ENCODE measurements around the gene CD109. TPM values are rescaled to one million over a fixed set of nuclear protein-coding genes. Genes with fewer than 3 reads are reported as not detected.

CD109 gene
- total RNA-seq, 2 experiments from 2014 or later, result 12.2 to 12.4 TPM

- H3K9me3 Mint-ChIP-seq, result no peaks in the 10 kb centered on the region
- no peaks in the 10 kb centered on the region for H3K27me3 Mint-ChIP-seq
- H3K27ac Mint-ChIP-seq, result no peak overlapping the region
- H3K36me3 Mint-ChIP-seq, result peaks cover 10% of the 10 kb centered on the region
- H3K4me3 Mint-ChIP-seq, result no peak overlapping the region
- peaks cover 20% of the 10 kb centered on the region for H3K4me1 Mint-ChIP-seq
- DNase-seq, result no peak
Observed at GRCh38 chr6:73731285-73731684, 35.3 kb downstream of the CD109 start.

- Mint-ChIP-seq H3K4me3 (no peak overlapping the region), H3K36me3 (peaks cover 10% of the 10 kb centered on the region), H3K27ac (no peak overlapping the region), H3K27me3 (no peaks in the 10 kb centered on the region), H3K9me3 (no peaks in the 10 kb centered on the region), H3K4me1 (peaks cover 14% of the 10 kb centered on the region)
- peak; percentile 70 for DNase-seq
Observed at GRCh38 chr6:73732845-73733675, 37.1 kb downstream of the CD109 start.

GRCh38 chr6:73733791-73734190, 37.8 kb downstream of the CD109 start:
- Mint-ChIP-seq H3K9me3 (no peaks in the 10 kb centered on the region), H3K36me3 (peaks cover 7% of the 10 kb centered on the region), H3K4me3 (no peak overlapping the region), H3K4me1 (peaks cover 10% of the 10 kb centered on the region), H3K27me3 (no peaks in the 10 kb centered on the region), H3K27ac (no peak overlapping the region)
- no peak for DNase-seq

GRCh38 chr6:73734832-73735453, 38.9 kb downstream of the CD109 start:
- H3K27ac Mint-ChIP-seq, result no peak overlapping the region
- no peaks in the 10 kb centered on the region for H3K9me3 Mint-ChIP-seq
- H3K4me3 Mint-ChIP-seq, result no peak overlapping the region
- no peaks in the 10 kb centered on the region for H3K27me3 Mint-ChIP-seq
- peaks cover 5% of the 10 kb centered on the region for H3K36me3 Mint-ChIP-seq
- H3K4me1 Mint-ChIP-seq, result peaks cover 6% of the 10 kb centered on the region
- no peak for DNase-seq

- Mint-ChIP-seq H3K36me3 (peaks cover 2% of the 10 kb centered on the region), H3K4me1 (no peaks in the 10 kb centered on the region), H3K9me3 (no peaks in the 10 kb centered on the region), H3K4me3 (no peak overlapping the region), H3K27me3 (no peaks in the 10 kb centered on the region), H3K27ac (no peak overlapping the region)
- no peak for DNase-seq
Observed at GRCh38 chr6:73738367-73739028, 42.5 kb downstream of the CD109 start.

GRCh38 chr6:73739096-73739495, 43.1 kb downstream of the CD109 start:
- H3K36me3 Mint-ChIP-seq, result peaks cover 2% of the 10 kb centered on the region
- no peaks in the 10 kb centered on the region for H3K9me3 Mint-ChIP-seq
- H3K4me3 Mint-ChIP-seq, result no peak overlapping the region
- no peaks in the 10 kb centered on the region for H3K27me3 Mint-ChIP-seq
- no peak overlapping the region for H3K27ac Mint-ChIP-seq
- no peak for DNase-seq
- no peaks in the 10 kb centered on the region for H3K4me1 Mint-ChIP-seq

- Mint-ChIP-seq H3K27ac (no peak overlapping the region), H3K36me3 (no peaks in the 10 kb centered on the region), H3K27me3 (no peaks in the 10 kb centered on the region), H3K9me3 (no peaks in the 10 kb centered on the region), H3K4me3 (no peak overlapping the region), H3K4me1 (no peaks in the 10 kb centered on the region)
- no peak for DNase-seq
Observed at GRCh38 chr6:73742433-73742832, 46.4 kb downstream of the CD109 start.

- no peak overlapping the region for H3K27ac Mint-ChIP-seq
- no peaks in the 10 kb centered on the region for H3K9me3 Mint-ChIP-seq
- no peaks in the 10 kb centered on the region for H3K36me3 Mint-ChIP-seq
Observed at GRCh38 chr6:73743081-73743480, 47.1 kb downstream of the CD109 start.

GRCh38 chr6:73743556-73743955, 47.6 kb downstream of the CD109 start:
- Mint-ChIP-seq H3K36me3 (no peaks in the 10 kb centered on the region), H3K27ac (no peak overlapping the region), H3K4me3 (no peak overlapping the region), H3K9me3 (no peaks in the 10 kb centered on the region), H3K27me3 (no peaks in the 10 kb centered on the region), H3K4me1 (no peaks in the 10 kb centered on the region)
- DNase-seq, result no peak

More at GRCh38 chr6:73743081-73743480, 47.1 kb downstream of the CD109 start:
- Mint-ChIP-seq H3K4me3 (no peak overlapping the region), H3K4me1 (no peaks in the 10 kb centered on the region), H3K27me3 (no peaks in the 10 kb centered on the region)
- DNase-seq, result no peak

GRCh38 chr6:73746787-73747186, 50.8 kb downstream of the CD109 start:
- no peaks in the 10 kb centered on the region for H3K9me3 Mint-ChIP-seq
- H3K27ac Mint-ChIP-seq, result no peak overlapping the region
- no peak for DNase-seq
- no peak overlapping the region for H3K4me3 Mint-ChIP-seq
- no peaks in the 10 kb centered on the region for H3K36me3 Mint-ChIP-seq
- no peaks in the 10 kb centered on the region for H3K4me1 Mint-ChIP-seq
- no peaks in the 10 kb centered on the region for H3K27me3 Mint-ChIP-seq

- Mint-ChIP-seq H3K9me3 (no peaks in the 10 kb centered on the region), H3K4me1 (no peaks in the 10 kb centered on the region), H3K27ac (no peak overlapping the region), H3K4me3 (no peak overlapping the region), H3K27me3 (no peaks in the 10 kb centered on the region), H3K36me3 (no peaks in the 10 kb centered on the region)
- DNase-seq, result no peak
Observed at GRCh38 chr6:73747289-73747688, 51.3 kb downstream of the CD109 start.

- Mint-ChIP-seq H3K36me3 (no peaks in the 10 kb centered on the region), H3K27ac (no peak overlapping the region), H3K27me3 (no peaks in the 10 kb centered on the region), H3K9me3 (no peaks in the 10 kb centered on the region), H3K4me1 (no peaks in the 10 kb centered on the region), H3K4me3 (no peak overlapping the region)
- DNase-seq, result no peak
Observed at GRCh38 chr6:73752943-73753342, 56.9 kb downstream of the CD109 start.

GRCh38 chr6:73766040-73766439, 70.0 kb downstream of the CD109 start:
- H3K27ac Mint-ChIP-seq, result no peak overlapping the region
- peaks cover 30% of the 10 kb centered on the region for H3K36me3 Mint-ChIP-seq
- DNase-seq, result no peak
- H3K4me1 Mint-ChIP-seq, result no peaks in the 10 kb centered on the region
- no peaks in the 10 kb centered on the region for H3K9me3 Mint-ChIP-seq
- H3K27me3 Mint-ChIP-seq, result no peaks in the 10 kb centered on the region
- no peak overlapping the region for H3K4me3 Mint-ChIP-seq

- Mint-ChIP-seq H3K27me3 (peaks cover 2% of the 10 kb centered on the region), H3K27ac (no peak overlapping the region), H3K4me1 (no peaks in the 10 kb centered on the region), H3K36me3 (peaks cover 30% of the 10 kb centered on the region), H3K9me3 (no peaks in the 10 kb centered on the region), H3K4me3 (no peak overlapping the region)
- DNase-seq, result no peak
Observed at GRCh38 chr6:73768558-73768957, 72.6 kb downstream of the CD109 start.

GRCh38 chr6:73769976-73770375, 74.0 kb downstream of the CD109 start:
- no peaks in the 10 kb centered on the region for H3K4me1 Mint-ChIP-seq
- H3K4me3 Mint-ChIP-seq, result no peak overlapping the region
- H3K9me3 Mint-ChIP-seq, result no peaks in the 10 kb centered on the region
- H3K27me3 Mint-ChIP-seq, result peaks cover 6% of the 10 kb centered on the region
- no peak for DNase-seq
- H3K27ac Mint-ChIP-seq, result no peak overlapping the region
- H3K36me3 Mint-ChIP-seq, result peaks cover 27% of the 10 kb centered on the region
